Mononuclear cell (primary cell): ENCODE results near the gene SHB. TPM values are rescaled to one million over a fixed set of nuclear protein-coding genes. Genes with fewer than 3 reads are reported as not detected.

Source experiments
- H3K27me3 ChIP-seq: 2 replicates; pipeline ENCODE4 v1.6.0; 2011; ENCODE audit warnings: low read length, control low read depth; ENCODE audit not compliant: insufficient read depth
- H3K4me1 ChIP-seq: 2 replicates; pipeline ENCODE4 v1.5.1; 2011; ENCODE audit warnings: mild to moderate bottlenecking, low read length, control low read depth; ENCODE audit not compliant: insufficient read depth
- H3K4me3 ChIP-seq: 2 replicates; pipeline ENCODE4 v1.5.1; 2011; ENCODE audit warnings: mild to moderate bottlenecking, low read length, moderate library complexity
- H3K9me3 ChIP-seq: 2 replicates; pipeline ENCODE4 v1.5.1; 2011; ENCODE audit warnings: low read depth, mild to moderate bottlenecking, control low read depth, low read length
- total RNA-seq: library from RNA; depleted of rRNA; stranded (reverse); fragments of >200 nt; gene quantifications from one replicate; pipeline ENCODE4 v1.2.3, GENCODE V29; 2012

SHB gene
- total RNA-seq, 1 donor = 5.2 TPM

- Histone ChIP-seq H3K4me3 (no peak overlapping the region), H3K4me1 (peaks cover 7% of the 10 kb centered on the region), H3K9me3 (no peaks in the 10 kb centered on the region), H3K27me3 (no peaks in the 10 kb centered on the region)
Measured at GRCh38 chr9:38031594-38031993, 37.4 kb downstream of the SHB start.

DNA sequence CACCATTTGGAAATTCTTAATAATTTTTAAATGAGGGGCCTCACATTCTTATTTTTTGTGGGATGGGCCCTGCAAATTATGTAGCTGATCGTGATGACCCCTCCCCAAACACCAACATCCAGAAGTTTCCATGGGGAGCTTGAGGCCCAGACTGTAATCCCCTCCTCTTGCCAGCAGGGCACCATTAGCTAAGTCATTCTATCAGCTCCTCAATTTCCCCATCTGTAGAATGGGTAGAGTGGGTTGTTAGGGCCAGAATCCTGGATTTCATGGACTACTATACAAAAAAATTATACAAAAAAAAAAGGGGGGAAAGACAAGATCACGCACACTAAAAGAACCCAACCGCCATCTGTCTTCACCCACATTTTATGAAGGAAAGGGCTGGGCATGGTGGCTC is 38.4 kb downstream of the SHB start:
- Histone ChIP-seq H3K4me3 (no peak overlapping the region), H3K27me3 (no peaks in the 10 kb centered on the region), H3K4me1 (peaks cover 5% of the 10 kb centered on the region), H3K9me3 (no peaks in the 10 kb centered on the region)

DNA sequence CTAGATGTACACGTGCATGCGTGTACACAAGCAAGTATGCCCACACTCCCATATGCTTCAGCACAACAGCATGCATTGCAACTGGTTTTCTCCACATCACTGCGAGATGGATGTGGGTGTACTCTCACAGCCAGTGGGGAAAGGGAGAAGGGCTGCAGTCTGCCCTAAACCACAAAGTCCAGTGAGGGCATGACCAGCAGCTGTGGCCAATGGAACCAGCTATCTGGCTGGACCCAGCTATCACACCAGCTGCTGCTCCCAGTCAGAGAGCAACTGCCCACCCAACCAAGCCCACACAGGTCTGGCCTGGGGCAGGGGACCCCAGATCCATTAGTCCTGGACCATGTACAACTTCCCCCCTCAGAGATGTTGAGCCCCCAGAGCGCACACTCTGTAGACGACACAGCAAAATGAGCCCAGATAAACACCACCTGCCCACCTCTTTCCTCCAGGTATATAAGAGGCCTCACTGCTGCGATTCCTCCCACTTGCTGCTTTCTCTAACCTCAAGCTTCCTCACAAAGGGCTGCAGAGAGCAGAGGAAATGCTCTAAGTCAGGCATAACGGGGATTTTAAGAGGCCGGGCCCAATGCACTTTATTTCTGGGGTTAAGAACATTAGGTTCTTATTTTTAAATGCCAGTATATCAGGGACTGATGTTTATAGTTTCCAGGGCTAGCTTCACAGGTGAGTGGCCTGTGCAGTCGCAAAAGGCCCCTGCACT is 39.0 kb downstream of the SHB start:
- peaks cover 4% of the 10 kb centered on the region for H3K4me1 ChIP-seq
- H3K27me3 ChIP-seq = no peaks in the 10 kb centered on the region
- no peaks in the 10 kb centered on the region for H3K9me3 ChIP-seq
- no peak overlapping the region for H3K4me3 ChIP-seq

GRCh38 chr9:38027714-38028113 is 41.3 kb downstream of the SHB start:
- Histone ChIP-seq H3K4me3 (no peak overlapping the region), H3K4me1 (peaks cover 4% of the 10 kb centered on the region), H3K27me3 (no peaks in the 10 kb centered on the region), H3K9me3 (no peaks in the 10 kb centered on the region)

GRCh38 chr9:38026840-38027527 is 42.0 kb downstream of the SHB start:
- peaks cover 4% of the 10 kb centered on the region for H3K4me1 ChIP-seq
- no peaks in the 10 kb centered on the region for H3K27me3 ChIP-seq
- no peaks in the 10 kb centered on the region for H3K9me3 ChIP-seq
- H3K4me3 ChIP-seq = no peak overlapping the region

- no peaks in the 10 kb centered on the region for H3K9me3 ChIP-seq
Measured at GRCh38 chr9:38026021-38026809, 42.8 kb downstream of the SHB start.

DNA sequence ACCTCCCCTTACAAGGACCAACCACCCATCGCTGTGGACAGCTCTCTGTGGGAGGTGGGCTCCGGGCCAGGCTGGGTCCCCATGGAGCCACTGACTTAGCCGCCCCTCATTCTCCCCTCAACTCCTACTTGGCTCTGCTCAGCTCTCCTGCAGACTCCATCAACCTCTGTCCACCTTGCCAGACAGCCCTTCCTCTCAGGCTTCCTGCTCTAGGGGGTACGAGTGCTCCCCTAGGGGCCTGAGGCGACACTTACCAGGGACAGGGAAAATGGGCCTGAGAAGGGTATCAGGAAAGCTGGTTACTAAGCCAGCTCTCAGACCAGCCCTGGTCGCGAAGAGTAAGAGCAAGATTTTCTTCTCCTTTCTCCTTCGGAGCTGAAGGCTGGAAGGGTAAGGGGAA is 43.9 kb downstream of the SHB start:
- Histone ChIP-seq H3K4me1 (peaks cover 12% of the 10 kb centered on the region), H3K27me3 (no peaks in the 10 kb centered on the region), H3K4me3 (no peak overlapping the region), H3K9me3 (no peaks in the 10 kb centered on the region)

More at GRCh38 chr9:38026021-38026809, 42.8 kb downstream of the SHB start:
- no peak overlapping the region for H3K4me3 ChIP-seq
- peaks cover 4% of the 10 kb centered on the region for H3K4me1 ChIP-seq
- no peaks in the 10 kb centered on the region for H3K27me3 ChIP-seq

GRCh38 chr9:38024036-38024681 is 44.9 kb downstream of the SHB start:
- H3K9me3 ChIP-seq = no peaks in the 10 kb centered on the region
- H3K27me3 ChIP-seq = no peaks in the 10 kb centered on the region
- H3K4me1 ChIP-seq = peaks cover 11% of the 10 kb centered on the region
- no peak overlapping the region for H3K4me3 ChIP-seq

DNA sequence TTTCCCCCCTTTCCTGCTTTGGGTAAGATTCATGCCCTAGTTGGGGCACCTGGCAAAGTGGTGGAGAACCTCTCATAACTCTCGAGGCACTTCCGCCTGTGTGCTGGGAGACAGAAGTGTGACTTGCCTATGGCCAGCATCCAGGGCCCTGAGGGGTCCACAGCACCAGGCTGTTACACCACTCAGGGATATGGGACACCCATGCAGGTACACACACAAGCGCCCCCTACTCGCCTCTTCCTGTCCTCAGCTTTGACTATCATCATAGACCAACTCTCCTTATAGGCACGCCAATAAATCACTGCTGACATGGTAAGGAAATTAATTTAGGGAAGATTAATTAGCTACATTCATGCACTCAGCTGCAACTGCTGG is 45.4 kb downstream of the SHB start:
- no peaks in the 10 kb centered on the region for H3K27me3 ChIP-seq
- H3K4me1 ChIP-seq = peaks cover 11% of the 10 kb centered on the region
- H3K4me3 ChIP-seq = no peak overlapping the region
- no peaks in the 10 kb centered on the region for H3K9me3 ChIP-seq

DNA sequence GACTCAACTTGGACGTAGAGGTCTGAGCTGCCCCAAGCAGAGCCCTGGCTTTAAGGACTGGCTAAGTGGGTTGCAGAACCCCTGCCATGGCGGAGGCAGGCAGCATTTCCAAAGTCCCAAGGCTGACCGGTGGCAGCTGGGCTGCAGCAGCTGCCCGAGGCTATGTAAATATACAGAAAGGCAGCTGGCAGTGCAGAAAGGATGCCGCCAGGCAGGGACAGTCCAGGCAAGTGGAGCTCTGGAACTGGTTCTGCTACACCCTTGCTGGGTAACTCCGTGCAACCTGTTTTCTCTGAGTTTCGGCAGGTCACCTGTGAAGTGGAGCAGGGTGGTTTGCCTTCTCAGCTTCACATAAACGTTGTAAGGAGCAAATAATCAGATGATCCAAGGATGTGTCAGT is 46.0 kb downstream of the SHB start:
- H3K4me3 ChIP-seq = no peak overlapping the region
- peaks cover 11% of the 10 kb centered on the region for H3K4me1 ChIP-seq
- H3K9me3 ChIP-seq = no peaks in the 10 kb centered on the region
- no peaks in the 10 kb centered on the region for H3K27me3 ChIP-seq

DNA sequence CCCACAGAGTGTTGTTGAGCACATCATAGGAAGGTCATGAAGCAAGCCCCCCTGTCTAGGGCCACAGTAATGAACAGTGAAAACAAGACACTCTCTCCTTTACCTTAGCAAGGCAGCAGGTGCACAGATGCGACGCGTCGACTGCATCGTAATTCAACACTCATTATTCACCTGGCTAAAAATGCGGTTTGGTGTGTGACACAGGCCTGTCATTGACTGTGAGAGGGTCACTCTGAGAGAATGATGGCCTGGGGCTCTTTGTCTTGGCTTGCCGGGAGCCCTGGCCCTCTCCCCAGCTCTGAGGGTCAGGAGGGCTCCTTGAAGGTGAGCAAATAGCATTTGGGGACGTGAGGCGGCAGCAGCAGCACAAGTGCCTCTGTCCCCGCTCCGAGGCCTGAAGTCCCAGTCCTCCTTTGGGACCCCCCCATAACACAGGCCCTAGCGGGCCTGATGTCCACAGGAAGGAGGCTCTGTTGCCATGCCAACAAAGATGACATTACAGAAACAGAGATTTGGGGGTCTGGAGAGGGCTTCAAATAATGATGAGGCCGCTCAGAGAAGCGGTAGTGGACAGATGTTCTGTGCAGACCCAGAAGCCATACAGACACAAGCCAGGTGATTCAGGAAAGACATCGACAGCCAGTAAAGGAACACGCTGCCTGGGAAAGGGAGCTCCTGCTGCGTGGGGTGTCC is 46.7 kb downstream of the SHB start:
- no peaks in the 10 kb centered on the region for H3K9me3 ChIP-seq
- peaks cover 11% of the 10 kb centered on the region for H3K4me1 ChIP-seq
- no peak overlapping the region for H3K4me3 ChIP-seq
- no peaks in the 10 kb centered on the region for H3K27me3 ChIP-seq

GRCh38 chr9:38020151-38021076 is 48.6 kb downstream of the SHB start:
- Histone ChIP-seq H3K9me3 (no peaks in the 10 kb centered on the region), H3K27me3 (no peaks in the 10 kb centered on the region), H3K4me1 (peaks cover 11% of the 10 kb centered on the region), H3K4me3 (no peak overlapping the region)

GRCh38 chr9:38019731-38020130 is 49.3 kb downstream of the SHB start:
- Histone ChIP-seq H3K9me3 (no peaks in the 10 kb centered on the region), H3K27me3 (no peaks in the 10 kb centered on the region), H3K4me3 (no peak overlapping the region), H3K4me1 (peaks cover 11% of the 10 kb centered on the region)
